ENCODE measurements around the gene PATL2.
"Not testable (repeated sequence)": the region's sequence is repeated elsewhere in the genome, so short reads cannot be mapped to it uniquely, and the experiment has no call there.

Gene PATL2

DNA sequence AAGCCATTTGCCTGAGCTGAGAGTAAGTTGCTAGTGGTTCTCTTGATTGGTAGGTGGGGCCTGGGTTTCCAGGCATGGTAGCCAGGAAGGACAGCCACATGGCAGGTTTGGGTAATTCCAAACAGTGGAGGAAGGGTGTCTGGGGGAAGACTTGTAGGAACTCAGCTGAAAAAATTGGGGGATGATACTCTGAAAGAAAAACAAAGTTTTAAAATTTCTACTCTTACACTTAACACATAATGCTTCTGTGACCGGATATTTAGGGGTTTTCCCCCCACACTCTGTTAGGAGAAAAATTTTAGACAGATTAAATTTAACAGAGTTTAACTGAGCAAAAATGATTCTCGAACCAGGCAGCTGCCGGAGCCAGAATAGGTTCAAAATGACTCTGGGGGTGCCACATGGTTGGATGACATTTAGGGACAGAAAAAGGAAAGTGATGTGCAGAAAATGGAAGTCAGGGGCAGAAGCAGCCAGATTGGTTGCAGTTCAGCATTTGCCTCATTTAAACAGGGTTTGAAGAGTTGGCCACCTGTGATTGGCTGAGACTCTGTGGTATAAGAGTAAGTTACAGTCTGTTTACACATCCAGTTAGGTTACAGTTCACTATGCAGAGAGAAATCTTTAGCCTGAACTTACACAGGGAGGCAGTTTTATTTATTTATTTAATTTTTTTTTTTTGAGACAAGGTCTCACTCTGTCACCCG, 8.3 kb upstream of the PATL2 start:
- no peak for DNase-seq (ENCODE audit: low read depth in 2 of 2)

DNA sequence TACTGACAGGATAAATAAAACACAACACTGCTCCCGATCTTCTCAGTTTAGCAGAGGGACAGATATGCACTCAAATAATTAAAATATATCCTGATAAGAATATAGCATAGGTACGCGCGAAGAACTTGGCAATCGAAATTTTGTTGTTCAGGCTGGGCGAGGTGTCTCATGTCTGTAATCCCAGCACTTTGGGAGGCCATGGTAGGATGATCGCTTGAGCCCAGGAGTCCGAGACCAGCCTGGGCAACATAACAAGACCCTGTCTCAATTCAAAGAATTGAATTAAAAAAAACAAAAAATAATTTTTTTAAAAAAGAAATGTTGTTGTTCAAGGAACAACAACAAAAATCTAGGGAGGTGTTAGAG, 7.8 kb upstream of the PATL2 start:
- no peak for DNase-seq (ENCODE audit: low read depth in 2 of 2)

DNA sequence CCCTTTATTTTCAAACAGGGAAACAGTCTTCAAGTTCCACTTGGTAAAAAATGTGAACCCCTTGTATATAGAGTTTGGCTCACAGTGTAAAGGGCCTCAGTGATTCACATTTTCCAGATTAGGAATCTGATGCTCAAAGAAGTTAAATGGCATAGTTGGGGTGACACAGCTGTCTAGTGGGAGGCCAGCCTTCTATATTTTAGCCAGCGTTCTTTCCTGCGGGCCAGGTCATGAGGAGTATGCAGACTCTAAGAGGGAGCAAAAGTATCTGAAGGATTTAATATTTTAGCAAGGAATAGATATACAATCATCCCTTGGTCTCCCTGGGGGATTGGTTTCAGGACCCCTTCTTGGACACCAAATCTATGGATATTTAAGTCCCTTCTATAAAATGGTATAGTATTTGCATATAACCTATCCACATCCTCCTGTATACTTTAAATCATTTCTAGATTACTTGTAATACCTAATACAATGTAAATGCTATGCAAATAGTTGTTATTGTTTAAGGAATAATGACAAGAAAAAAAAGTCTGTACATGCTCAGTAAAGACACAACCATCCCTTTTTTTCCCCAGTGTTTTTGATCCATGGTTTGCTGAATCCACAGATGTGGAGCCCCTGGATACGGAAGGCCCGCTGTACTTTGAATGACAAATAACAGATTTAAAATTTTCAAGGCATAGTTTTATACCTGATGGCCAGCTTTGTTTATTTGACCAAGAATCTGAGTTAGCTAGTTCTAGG, 7.2 kb upstream of the PATL2 start:
- DNase-seq (ENCODE audit: low read depth in 2 of 2): no peak

- DNase-seq (ENCODE audit: low read depth in 2 of 2): no peak
Measured at GRCh38 chr15:44716983-44717602, 6.0 kb upstream of the PATL2 start.

DNA sequence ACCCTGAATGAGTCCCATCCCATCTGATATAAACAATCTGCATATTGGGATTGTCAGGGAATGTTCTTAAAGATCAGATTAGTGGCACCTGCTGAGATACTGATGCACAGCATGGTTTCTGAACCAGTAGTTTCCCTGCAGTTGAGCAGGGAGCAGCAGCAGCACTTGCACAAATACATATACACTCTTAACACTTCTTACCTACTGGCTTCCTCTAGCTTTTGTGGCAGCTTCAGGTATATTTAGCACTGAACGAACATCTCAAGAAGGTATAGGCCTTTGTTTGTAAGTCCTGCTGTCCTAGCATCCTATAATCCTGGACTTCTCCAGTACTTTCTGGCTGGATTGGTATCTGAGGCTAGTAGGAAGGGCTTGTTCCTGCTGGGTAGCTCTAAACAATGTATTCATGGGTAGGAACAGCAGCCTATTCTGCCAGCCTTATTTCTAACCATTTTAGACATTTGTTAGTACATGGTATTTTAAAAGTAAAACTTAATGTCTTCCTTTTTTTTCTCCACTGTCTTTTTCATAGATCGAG, 4.7 kb upstream of the PATL2 start:
- DNase-seq (ENCODE audit: low read depth in 2 of 2): no peak

DNA sequence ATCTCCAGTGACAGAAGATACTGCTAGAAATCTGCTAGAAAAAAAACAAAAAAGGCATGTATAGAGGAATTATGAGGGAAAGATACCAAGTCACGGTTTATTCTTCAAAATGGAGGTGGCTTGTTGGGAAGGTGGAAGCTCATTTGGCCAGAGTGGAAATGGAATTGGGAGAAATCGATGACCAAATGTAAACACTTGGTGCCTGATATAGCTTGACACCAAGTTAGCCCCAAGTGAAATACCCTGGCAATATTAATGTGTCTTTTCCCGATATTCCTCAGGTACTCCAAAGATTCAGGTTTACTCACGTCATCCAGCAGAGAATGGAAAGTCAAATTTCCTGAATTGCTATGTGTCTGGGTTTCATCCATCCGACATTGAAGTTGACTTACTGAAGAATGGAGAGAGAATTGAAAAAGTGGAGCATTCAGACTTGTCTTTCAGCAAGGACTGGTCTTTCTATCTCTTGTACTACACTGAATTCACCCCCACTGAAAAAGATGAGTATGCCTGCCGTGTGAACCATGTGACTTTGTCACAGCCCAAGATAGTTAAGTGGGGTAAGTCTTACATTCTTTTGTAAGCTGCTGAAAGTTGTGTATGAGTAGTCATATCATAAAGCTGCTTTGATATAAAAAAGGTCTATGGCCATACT, 4.1 kb upstream of the PATL2 start:
- DNase-seq (ENCODE audit: low read depth in 2 of 2): no peak

GRCh38 chr15:44713006-44713966, 2.2 kb upstream of the PATL2 start:
- no peak for DNase-seq (ENCODE audit: low read depth in 2 of 2)

DNA sequence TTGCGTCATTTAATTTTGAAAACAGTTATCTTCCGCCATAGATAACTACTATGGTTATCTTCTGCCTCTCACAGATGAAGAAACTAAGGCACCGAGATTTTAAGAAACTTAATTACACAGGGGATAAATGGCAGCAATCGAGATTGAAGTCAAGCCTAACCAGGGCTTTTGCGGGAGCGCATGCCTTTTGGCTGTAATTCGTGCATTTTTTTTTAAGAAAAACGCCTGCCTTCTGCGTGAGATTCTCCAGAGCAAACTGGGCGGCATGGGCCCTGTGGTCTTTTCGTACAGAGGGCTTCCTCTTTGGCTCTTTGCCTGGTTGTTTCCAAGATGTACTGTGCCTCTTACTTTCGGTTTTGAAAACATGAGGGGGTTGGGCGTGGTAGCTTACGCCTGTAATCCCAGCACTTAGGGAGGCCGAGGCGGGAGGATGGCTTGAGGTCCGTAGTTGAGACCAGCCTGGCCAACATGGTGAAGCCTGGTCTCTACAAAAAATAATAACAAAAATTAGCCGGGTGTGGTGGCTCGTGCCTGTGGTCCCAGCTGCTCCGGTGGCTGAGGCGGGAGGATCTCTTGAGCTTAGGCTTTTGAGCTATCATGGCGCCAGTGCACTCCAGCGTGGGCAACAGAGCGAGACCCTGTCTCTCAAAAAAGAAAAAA, 1.4 kb upstream of the PATL2 start:
- DNase-seq (ENCODE audit: low read depth in 2 of 2): peak in 1 of 2 donors; percentile 46

DNA sequence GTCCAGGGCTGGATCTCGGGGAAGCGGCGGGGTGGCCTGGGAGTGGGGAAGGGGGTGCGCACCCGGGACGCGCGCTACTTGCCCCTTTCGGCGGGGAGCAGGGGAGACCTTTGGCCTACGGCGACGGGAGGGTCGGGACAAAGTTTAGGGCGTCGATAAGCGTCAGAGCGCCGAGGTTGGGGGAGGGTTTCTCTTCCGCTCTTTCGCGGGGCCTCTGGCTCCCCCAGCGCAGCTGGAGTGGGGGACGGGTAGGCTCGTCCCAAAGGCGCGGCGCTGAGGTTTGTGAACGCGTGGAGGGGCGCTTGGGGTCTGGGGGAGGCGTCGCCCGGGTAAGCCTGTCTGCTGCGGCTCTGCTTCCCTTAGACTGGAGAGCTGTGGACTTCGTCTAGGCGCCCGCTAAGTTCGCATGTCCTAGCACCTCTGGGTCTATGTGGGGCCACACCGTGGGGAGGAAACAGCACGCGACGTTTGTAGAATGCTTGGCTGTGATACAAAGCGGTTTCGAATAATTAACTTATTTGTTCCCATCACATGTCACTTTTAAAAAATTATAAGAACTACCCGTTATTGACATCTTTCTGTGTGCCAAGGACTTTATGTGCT, 721 bp upstream of the PATL2 start:
- peak; percentile 39 to 47 for DNase-seq (ENCODE audit: low read depth in 2 of 2)

GRCh38 chr15:44710236-44711095, 657 bp downstream of the PATL2 start:
- DNase-seq (ENCODE audit: low read depth in 2 of 2): peak in 1 of 2 donors; percentile 28

- DNase-seq (ENCODE audit: low read depth in 2 of 2): no peak
Measured at GRCh38 chr15:44706946-44707636, 4.0 kb downstream of the PATL2 start.

GRCh38 chr15:44706401-44706800, 4.7 kb downstream of the PATL2 start:
- no peak for DNase-seq (ENCODE audit: low read depth in 2 of 2)

GRCh38 chr15:44705986-44706385, 5.1 kb downstream of the PATL2 start:
- no peak for DNase-seq (ENCODE audit: low read depth in 2 of 2)

DNA sequence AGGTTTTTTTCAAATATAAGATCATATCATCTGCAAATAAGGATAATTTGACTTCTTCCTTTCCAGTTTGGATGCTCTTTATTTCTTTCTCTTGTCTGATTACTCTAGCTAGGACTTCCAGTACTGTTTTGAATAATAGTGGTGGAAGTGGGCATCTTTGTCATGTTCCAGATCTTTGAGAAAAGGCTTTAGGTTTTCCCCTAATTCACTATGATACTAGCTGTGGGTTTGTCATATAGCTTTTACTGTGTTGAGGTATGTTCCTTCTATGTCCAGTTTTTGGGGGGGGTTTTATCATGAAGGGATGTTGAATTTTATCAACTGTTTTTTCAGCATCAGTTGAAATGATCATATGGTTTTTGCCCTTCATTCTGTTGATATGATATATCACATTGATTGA, 10.4 kb downstream of the PATL2 start:
- DNase-seq (ENCODE audit: low read depth in 2 of 2): not testable (repeated sequence)

GRCh38 chr15:44698641-44699040, 12.5 kb downstream of the PATL2 start:
- no peak for DNase-seq (ENCODE audit: low read depth in 2 of 2)

GRCh38 chr15:44697014-44697413, 14.1 kb downstream of the PATL2 start:
- DNase-seq (ENCODE audit: low read depth in 2 of 2): no peak

DNA sequence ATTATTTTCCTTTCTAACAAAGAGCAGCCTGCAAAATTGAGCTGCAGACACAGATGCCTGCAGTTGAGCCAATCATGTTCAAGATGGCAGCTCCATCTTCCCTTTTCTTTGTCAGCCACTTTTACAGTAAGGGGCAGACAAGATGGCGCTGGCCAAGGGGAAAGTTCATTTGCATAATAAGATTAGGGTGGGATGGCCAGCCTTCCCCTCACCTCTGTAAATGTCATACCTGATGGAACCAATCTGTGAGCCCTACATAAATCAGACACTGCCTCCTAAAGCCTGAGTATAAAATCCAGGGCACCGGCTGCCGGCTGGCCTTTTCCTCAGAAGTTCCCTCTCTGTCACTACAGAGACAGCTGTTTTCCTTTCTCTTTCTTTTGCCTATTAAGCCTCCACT, 15.8 kb downstream of the PATL2 start:
- DNase-seq (ENCODE audit: low read depth in 2 of 2): no peak

DNA sequence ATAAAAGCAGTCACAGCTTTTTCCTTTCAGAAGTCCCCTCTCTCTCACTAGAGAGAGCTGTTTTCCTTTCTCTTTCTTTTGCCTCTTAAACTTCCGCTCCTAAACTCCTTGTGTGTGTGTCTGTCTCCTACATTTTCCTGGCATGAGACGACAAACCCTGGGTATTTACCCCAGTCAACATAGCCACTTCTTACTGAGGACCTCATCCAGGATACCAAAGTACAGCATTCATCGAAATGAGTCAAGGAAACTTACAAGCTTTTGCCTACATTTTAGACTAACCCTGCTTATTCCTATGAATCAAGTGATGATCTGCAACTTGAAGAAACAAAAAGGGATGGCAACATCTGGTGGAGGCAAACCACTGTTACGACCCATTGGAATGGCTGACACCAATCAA, 16.7 kb downstream of the PATL2 start:
- no peak for DNase-seq (ENCODE audit: low read depth in 2 of 2)

DNA sequence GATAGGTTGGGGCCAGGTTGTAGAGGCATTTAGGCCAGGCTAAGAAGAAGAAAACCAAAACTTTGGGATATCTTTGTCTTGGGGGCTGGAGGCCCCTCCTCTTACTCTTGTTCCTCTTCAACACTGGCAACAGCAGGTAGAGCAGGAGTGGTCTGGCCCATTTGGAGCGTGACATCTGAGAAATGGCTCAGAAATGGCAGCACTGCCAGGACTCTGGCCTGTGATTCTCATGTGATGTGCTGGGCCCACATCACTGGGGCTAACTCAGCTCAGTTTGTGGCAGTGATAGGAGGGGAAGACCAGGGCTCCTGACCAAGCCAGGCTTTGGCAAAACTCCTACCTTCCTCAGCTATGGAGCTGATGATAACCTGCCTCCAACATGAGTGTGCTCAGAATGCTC, 18.5 kb downstream of the PATL2 start:
- no peak for DNase-seq (ENCODE audit: low read depth in 2 of 2)

Data from stimulated activated CD8-positive, alpha-beta memory T cell treated with anti-CD3 and anti-CD28 coated beads, Interleukin-2, amount 100 ng/mL, for 1 hour (primary cell).